Inflammatory macrophage treated with lipopolysaccharide for 4 hours (primary cell): ENCODE measurements around the gene ATXN7L3.

Experiments
- DNase-seq: peaks from one replicate; pipeline ENCODE4 v3.0.0-alpha.2; 2020

Gene ATXN7L3

DNA sequence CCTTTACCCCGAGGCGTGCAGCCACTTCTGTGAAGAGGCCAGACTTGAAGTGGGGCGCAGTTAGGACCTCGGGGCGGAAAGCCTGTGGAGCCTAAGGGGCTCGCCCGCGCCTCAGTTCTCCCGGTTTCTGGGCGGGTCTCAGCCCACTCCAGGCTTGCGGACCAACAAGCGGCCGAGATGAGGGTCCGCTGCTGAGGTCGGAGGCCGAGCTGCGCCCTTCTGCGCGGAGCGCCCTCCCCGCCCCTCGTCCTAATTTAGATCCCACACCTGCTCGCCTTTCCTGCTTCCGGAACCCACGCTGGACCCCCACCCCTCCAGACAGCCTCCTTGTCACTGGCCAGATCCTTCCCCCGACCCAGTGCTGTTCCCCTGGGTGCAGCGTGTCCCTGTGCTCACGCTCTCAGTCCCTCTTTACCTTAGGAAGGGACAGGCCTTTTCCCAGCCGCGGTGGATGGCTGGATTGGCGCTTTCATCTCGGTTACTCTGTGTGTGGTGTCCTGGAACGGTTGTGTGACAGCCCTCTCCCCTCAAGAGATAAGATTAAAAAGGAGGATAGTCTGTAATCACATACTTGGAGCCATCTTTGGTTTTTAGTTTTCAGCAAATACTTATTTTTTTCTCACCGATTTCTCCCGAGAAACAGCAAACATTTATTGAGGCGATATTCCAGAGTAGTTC lies 933 bp upstream of the ATXN7L3 start:
- DNase-seq: no peak

DNA sequence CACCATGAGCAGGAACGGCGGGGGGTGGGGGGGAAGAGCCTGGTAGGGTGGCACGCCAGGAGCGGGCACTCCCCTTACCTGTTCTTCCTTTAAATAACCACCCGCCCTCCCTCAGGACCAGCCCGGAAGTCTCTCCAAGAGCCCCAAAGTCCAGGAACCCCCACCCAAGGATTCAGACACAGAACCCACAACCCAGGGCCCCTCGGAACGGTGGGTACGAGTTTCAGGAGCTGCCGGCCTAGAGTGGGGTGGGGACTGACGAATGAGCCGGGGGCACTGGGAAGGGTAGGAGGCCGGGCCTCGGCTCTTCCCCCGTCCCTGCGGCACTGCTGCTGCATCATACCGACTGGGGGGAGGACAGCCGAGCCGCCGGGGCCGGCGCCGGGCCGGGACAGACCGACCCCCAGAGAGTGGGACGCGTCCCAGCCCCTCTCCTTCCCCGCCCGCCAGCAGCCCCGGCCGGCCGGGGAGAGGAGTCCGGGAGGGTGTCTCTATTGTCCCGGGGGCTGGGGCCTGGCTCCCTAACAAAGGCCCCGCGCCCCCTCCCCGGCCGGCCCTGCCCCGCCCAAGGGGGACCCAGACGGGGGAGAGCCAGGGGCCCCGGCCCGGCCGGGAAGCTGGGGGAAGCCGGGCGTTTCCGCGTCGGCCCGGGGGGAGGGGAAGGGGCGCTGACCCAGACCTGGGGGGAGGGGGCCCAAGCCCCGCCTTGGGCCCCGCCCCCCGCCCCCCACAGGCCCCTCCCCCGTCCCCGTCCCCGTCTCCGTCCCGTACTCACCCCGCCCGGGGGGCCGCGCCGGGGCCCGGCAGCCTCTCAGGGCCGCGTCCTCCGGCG lies 747 bp downstream of the ATXN7L3 start:
- DNase-seq: peak; percentile 55

DNA sequence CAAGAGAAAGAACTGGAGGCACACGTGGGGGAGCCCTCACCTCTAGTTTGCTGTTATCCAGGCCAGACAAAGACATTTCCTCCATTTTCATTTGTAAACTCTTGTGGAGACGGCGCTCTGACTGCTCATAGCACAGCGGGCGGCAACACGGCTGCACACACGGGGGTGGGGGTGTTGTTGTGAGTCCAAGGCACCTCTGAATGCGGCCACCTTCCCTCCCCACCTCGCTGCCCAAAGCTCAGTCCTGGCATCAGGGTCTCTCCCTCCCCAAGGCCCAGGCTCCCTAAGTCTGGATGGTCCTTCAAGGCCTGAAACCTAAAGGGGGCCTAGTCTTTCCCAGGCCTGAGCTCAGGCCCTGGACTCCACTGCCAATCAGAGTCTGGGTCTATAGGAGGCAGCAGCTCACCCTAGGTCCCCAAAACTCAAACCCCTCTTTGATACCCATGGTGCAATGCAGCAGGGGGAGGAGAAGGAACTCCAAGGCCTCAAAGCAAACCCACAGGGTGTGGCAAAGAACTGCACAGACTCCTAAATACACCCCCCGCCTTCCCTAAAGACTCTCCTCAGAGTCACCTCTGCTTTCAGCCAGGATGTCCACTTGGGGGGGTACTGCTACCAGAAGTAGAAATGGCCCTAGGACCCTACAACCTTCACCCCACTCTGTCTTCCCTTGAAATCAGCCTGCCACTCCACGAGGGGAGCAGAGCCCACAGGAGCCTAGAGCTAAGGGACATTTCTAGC lies 1.5 kb downstream of the ATXN7L3 start:
- DNase-seq: peak; percentile 70

DNA sequence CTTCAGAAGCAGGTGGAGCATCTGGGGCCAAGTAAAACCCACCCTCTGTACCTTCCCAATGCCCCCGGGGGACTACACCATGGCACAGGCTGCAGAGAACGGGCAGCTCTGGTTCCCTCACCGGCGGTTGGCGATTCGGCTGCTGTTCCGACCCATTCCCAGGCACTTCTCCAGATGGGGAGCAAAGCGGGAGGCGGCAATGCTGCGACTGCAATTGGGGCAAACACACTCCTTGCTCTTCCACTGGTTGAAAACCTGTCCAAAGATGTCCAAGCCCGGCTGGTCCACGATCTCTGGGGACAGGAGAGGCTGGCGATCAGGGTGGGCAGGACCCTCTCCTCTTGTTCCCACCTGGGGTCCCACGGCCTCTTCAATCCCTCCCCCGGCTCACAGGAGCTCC lies 2.6 kb downstream of the ATXN7L3 start:
- DNase-seq: no peak

DNA sequence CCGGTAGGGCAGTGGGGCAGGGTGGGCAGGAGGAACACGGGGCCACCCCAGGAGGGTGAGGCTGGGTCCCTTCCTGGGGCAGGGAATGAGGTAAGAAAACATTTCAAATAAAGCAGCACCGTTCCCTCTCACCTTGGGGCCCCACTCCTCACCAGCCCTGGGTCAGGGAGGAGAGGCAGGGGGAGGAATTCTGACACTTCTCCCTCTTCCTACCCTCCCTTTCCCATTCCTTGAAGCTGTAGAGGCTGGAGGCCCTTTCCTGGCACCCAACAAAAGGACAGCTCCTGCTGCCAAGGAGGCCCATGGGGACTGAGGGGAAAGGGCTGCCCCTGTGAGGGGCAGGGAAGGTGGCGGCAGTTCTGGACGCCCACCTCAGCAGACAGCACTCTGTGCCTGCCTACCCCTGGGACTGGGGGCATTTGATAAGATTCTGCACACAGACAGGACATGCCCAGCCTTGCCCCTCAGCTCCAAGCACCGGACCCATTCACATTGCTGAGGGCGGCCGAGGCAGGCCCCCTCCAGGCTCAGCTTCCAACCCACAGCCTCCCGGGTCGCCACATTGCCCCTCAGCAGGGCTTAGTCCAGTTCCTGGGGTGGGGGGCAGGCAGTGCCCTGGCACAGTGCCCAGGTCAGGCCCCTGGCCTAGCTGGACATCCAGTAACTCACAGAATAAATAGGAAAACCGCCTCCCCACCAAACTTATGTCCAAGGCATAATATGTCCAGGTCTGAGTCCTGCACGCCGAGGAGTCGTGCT lies 6.2 kb downstream of the ATXN7L3 start:
- no peak for DNase-seq

DNA sequence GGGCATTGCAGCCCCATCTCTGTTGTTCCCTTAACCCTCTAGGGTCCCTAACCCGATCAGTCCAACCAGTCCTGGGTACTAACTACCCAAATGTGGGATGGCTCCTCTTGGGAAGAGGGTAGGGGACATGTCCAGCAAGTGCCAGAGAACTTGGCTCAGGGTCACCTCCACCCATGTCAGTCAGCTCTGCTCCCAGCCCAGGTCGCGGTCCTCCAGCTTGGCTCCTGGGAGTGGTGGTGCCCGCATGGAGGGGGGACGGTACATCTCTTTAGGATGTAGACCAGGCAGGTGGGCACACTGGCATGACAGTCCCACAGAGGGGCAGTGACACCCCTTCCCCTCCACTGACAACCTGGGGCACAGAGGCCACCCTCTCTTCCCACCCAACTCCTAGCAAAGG lies 6.9 kb downstream of the ATXN7L3 start:
- DNase-seq: no peak

DNA sequence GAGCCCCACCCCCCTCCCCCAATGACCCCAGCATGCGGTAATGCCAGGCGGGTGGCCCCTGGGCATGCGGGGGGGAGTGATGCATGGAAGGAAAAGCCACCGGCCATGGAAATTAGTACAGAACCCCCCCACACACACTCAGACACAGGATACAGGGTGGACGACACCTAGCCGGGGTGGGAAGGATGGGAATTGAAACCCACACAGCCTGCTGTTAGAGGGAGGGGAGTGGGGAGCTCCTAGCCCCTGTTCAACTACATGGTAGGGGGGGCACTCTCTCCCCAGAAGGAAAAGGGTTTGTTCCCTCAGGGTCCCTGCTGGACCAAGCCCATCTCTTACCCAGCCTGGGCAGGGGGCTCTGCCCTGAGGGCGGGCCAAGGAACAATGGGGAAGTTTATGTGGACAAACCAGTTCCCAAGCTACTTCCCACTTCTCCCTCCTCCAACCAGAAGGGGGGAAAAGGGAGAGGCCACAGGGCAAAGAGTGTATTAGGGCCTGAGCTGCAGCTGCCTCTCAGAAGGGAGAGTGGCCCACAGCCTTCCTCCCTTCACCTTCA lies 7.7 kb downstream of the ATXN7L3 start:
- DNase-seq: peak; percentile 8

DNA sequence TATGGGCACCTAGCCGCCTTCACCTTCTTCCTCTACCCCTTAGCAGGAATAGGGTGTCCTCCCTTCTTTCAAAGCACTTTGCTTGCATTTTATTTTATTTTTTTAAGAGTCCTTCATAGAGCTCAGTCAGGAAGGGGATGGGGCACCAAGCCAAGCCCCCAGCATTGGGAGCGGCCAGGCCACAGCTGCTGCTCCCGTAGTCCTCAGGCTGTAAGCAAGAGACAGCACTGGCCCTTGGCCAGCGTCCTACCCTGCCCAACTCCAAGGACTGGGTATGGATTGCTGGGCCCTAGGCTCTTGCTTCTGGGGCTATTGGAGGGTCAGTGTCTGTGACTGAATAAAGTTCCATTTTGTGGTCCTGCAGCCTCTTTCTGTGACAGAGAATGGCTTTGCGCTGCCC lies 8.3 kb downstream of the ATXN7L3 start:
- DNase-seq: no peak

DNA sequence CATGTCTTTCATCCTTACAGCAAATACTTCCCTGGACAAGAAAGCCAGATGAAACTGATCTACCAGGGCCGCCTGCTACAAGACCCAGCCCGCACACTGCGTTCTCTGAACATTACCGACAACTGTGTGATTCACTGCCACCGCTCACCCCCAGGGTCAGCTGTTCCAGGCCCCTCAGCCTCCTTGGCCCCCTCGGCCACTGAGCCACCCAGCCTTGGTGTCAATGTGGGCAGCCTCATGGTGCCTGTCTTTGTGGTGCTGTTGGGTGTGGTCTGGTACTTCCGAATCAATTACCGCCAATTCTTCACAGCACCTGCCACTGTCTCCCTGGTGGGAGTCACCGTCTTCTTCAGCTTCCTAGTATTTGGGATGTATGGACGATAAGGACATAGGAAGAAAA lies 9.2 kb downstream of the ATXN7L3 start:
- no peak for DNase-seq

DNA sequence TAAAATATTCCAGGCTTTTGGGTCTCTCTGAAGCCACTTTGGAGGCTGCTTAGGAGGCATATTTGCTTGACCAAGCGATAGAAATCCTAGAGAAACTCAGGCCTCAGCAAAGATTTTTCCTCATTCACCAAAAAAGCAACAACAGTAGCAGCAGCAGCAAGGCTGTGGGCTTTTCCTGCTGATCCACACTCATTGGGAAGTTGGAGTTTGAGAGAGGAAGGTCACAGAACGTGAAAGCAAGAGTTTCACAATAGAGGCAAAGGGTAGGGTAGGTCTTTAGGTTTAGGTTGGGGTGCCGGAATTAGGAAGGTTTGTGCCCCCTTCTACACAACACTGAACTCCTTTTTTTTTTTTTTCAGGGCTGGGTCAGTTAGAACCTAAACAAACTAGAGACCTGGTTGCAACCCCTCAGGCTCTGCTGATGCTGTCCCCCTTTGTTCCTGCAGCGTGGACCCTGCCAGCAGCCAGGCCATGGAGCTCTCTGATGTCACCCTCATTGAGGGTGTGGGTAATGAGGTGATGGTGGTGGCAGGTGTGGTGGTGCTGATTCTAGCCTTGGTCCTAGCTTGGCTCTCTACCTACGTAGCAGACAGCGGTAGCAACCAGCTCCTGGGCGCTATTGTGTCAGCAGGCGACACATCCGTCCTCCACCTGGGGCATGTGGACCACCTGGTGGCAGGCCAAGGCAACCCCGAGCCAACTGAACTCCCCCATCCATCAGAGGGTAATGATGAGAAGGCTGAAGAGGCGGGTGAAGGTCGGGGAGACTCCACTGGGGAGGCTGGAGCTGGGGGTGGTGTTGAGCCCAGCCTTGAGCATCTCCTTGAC lies 10.9 kb downstream of the ATXN7L3 start:
- peak; percentile 35 for DNase-seq

DNA sequence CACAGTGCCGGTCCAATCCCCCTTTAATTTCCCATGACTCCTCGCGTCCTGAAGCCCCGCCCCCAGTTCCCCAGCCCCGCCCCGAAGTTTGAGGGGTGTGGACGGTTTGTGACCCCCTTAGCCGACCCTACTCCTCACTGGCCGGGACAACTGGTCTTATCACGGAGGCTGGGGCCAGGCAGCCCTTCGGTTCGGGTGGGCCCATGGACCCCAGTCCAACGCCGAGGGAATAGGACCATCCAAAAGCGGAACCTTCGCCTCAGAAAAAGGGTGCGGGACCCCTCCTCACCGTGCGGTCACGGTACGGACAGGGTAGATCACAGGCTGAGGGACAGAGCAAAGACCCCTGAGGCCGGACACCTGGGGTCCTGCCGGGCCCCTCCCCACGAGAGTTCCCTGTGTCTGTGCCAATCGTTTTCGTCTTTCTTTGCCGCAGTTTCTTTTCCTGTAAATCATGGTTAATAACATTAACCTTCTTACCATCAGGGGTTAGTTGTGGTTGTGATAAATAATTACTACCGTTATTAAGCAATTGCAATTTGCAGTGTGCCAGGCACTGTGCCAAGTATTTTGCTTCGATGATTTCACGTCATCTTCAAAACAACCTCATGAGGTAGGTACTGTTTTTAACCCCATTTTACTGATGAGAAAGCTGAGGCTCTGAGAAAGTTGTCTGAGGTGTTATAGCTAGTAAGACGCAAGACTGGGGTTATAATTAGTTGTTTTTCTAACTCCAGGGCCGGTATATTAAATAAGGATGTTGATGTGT lies 12.4 kb downstream of the ATXN7L3 start:
- peak; percentile 27 for DNase-seq

DNA sequence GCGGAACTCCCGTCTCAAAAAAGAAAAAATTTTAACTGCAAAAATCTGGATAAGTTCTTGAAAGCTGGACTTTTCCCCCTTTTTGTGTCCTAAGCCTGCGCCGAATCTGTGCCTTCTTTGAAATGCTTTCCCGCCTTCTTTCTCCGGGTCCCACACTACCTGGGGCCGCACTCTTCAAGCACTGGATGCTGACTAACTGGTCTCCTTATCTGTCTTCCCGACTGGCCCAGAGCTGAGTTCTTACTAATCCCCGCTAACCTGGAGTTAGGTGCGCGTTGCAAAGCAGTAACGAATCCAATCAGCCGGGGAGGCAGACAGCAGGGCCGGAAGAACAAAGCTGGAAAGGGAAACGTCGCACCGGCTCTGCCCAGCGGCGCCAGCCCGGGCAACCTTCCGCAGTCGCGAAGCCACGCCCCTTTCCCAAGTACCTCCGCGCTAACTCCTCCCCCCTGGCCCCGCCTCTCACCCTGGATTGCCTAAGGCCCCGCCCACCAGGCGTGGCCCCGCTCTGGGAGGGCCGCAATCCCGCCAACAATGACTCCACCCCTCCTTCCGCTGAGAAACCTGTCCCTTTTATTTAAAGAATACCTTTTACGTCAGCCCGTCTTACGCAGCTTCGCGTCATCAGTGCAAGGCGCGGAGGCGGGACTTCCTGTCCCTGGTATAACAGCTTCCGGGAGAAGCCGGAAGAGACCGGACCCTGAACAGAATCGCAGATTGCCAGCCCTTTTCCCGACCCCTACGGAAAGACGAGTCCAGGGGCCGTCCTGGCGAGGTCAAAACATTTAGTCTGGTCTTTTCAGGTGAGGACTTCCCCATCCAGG lies 13.2 kb downstream of the ATXN7L3 start, which contains the start of gene TMUB2:
TSS of gene TMUB2 (plus strand) at position 666 of the 824 bp plus-strand sequence. CDS start 737 bp downstream, outside the sequence.
- peak; percentile 99 for DNase-seq

DNA sequence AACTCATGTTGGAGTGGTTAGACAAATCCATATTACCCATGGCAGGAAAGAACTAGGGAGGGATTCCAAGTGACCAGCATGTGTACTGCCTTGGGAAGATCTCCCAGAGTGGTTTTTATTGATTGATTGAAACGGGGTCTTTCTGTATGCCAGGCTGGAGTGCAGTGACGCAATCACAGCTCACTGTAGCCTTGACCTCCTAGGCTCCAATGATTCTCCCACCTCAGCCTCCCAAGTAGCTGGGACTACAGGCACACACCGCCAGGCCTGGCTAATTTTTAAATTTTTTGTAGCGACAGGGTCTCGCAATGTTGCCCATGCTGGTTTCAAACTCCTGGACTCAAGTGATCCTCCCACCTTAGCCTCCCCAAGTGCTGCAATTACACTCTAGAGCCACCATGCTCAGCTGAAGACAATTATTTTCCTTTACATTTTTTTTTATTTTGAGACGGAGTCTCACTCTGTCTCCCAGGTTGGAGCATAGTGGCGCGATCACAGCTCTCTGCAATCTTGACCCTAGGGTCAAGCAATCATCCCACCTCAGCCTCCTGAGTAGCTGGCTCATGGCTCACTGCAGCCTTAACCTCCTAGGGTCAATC lies 15.4 kb downstream of the ATXN7L3 start:
- no peak for DNase-seq

DNA sequence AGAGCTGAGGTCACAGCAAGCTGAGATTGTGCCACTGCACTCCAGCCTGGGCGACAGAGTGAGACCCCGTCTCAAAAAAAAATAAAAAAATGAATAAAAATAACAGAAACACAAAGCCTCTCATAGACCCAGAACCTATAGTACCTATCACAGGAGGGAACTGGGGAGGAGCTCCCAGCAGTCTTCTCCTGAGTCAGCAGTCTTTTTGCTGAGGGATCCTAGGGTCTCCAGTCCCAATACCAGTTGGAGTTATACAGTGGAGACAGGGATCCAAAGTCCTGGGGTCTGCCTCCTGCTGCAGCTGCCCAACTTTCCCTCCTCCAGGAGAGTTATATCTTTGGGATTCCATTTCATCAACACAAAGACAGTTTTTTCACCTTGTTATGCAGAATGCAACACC lies 16.7 kb downstream of the ATXN7L3 start:
- no peak for DNase-seq

DNA sequence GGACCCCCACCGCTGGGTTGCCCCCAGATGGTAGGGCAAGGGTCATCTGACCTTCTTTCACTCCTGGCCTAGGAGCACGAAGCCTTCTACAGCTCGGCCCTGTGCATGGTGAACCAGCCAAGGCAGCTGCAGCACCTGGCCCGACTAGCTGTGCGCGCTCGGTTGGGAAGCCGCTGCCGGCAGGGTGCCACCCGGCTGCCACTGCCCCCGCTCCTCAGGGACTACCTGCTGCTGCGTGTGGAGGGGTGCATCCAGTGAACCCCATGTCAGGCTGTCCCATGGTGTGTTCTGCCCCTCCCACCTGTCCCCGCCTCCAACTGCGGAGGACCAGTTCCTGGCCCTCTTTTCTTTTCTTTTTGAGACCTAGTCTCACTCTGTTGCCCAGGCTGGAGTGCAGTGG lies 21.6 kb downstream of the ATXN7L3 start:
- no peak for DNase-seq

DNA sequence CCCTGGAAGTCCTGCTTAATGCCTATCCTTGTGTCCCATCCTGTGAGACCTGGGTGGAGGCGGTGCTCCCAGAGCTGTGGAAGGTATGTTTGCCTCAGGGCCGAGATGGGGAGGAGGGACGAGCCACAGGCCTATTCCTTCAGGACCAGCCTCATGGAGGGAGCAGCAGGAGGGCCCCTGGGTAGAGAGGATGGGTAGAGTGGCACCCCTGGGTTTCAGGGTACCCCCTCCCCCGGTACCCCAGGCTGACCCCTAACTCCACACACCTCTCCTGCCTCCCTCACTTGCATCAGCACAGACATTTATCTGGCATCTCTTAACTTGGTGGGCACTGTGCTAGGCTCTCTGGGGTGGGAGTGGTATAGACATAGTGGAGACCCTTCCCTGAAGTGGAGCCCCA lies 22.0 kb downstream of the ATXN7L3 start:
- no peak for DNase-seq

DNA sequence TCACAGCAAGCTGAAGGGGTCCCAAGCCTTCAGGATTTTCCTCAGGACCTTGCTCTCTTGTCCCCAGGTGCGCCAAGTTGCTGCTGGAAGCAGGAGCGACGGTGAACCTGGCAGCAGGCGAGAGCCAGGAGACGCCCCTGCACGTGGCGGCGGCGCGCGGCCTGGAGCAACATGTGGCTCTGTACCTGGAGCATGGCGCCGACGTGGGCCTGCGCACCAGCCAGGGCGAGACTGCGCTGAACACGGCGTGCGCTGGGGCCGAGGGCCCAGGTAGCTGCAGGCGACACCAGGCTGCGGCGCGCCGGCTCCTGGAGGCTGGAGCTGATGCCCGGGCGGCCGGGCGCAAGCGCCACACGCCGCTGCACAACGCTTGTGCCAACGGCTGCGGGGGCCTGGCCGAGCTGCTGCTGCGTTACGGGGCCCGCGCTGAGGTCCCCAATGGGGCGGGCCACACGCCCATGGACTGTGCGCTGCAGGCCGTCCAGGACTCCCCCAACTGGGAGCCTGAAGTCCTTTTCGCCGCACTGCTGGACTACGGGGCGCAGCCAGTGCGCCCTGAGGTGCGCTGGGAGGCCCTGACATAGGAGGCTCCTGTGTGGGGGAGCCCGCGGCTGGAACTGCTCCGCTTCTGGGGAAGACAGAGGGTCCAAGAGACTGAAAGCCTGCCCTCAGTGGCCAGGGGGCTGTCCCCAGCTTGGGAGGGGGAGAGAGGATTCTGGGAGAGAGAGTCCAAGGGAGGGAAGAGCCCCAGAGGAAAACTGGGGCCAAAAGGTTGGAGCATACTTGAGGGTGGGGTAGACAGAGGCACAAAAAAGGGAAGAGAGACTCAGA lies 22.8 kb downstream of the ATXN7L3 start:
- DNase-seq: no peak

DNA sequence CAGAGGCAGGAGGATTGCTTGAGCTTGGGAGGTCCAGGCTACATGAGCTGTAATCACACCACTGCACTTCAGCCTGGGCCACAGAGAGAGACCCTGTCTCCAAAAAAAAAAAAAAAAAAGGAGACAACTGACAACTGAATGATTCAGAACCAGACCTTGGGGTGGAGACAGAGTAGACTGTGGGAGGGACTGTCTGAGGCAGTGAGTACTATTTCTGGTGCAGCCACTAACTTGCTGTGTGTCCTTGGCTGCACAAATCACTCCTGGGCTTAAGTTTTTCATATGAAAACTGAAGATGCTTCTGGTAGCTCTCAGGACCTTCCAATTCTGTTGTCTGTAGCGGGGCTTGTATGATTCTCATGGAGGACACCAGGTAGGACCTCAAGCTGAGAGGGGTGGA lies 23.4 kb downstream of the ATXN7L3 start:
- no peak for DNase-seq

DNA sequence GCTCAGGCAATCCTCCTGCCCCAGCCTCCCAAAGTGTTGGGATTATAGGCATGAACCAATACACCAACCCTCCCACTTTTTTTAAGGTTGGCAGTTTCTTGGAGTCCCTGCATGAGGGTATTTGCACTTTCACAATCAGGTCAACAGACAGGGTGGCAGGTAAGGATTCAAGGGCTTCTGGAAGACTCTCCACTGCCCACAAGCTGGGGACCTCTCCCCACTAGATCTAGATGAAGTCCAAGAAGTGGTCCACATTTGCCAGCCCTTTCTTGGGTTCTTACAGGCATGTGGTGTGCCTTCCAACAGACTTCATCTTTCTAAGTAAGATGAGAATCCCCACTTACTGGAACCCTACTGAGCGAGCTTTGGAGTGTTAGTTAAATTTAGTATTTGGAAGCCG lies 25.3 kb downstream of the ATXN7L3 start:
- no peak for DNase-seq
